ENCODE data around the gene FGD6. TPM values are rescaled to one million over a fixed set of nuclear protein-coding genes. Genes with fewer than 3 reads are reported as not detected.
"Not testable (repeated sequence)": the region's sequence is repeated elsewhere in the genome, so short reads cannot be mapped to it uniquely, and the experiment has no call there.

Gene FGD6
- total and polyA plus RNA-seq, 2 of the 4 experiments (the other 2 are of a cell fraction) = 2.6 to 9.5 TPM

DNA sequence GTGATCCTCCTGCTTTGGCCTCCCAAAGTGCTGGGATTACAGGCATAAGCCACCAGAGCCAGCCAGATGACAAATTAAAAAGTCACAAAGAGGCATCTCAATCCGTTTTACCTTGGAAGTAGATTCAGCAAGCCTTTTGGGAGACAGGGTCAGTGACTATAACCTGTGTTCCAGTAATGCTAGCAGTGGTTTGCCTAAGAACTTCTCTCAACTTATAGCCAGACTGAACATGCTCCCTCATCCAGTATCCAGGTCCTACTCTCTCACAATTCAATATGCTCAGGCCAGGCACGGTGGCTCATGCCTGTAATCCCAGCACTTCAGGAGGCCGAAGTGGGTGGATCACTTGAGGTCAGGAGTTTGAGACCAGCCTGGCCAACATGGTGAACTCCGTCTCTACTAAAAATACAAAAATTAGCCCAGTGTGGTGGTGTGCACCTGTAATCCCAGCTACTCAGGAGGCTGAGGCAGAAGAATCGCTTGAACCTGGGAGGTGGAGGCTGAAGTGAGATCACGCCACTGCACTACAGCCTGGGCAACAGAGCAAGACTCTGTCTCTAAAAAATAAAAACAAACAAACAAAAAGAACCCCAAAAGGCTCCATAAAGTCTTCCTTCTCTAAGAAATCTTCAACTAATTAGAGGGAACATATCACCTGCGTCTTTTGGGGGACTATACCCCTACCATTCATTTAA, 20.2 kb downstream of the FGD6 start:
- H3K4me2 ChIP-seq (ENCODE audit: low read depth, low read length); CTCF ChIA-PET; H2AK9ac ChIP-seq (replicated peaks; ENCODE audit: low read depth, low read length, poor library complexity): not testable (repeated sequence)

More for the DNA sequence above, 20.2 kb downstream of the FGD6 start:
- H2BK20ac ChIP-seq (ENCODE audit: low read depth, low read length); H3K4me1 ChIP-seq (ENCODE audit: control insufficient read depth, insufficient read depth, low read length); H4K8ac ChIP-seq (ENCODE audit: low read depth in 2 of 2, low read length in 2 of 2); intact Hi-C loops (cut with micrococcal nuclease); H2AK5ac ChIP-seq (ENCODE audit: low read depth, low read length); H3K27me3 ChIP-seq (ENCODE audit: control insufficient read depth, insufficient read depth, low read length); H4K20me1 ChIP-seq (ENCODE audit: insufficient read depth, low read length); H3K18ac ChIP-seq (ENCODE audit: low read depth, low read length); ATAC-seq (ENCODE audit: low read depth); H3K27ac ChIP-seq (ENCODE audit: insufficient read depth, low read length); dilution Hi-C loops (cut with HindIII; ENCODE audit: low sequenced_read_pairs, unreplicated experiment); H4K91ac ChIP-seq (ENCODE audit: insufficient read depth, low read depth, low read length); DNase-seq; H4K5ac ChIP-seq (ENCODE audit: low read depth, low read length); H3K9ac ChIP-seq (ENCODE audit: low read depth, low read length); in situ Hi-C loops (cut with MboI; ENCODE audit: low sequenced_read_pairs); H2AFZ ChIP-seq (replicated peaks; ENCODE audit: low read length, poor library complexity); H3K23ac ChIP-seq (ENCODE audit: low read depth, low read length); H3K4me3 ChIP-seq (ENCODE audit: insufficient read depth, low read depth, low read length); H3K4ac ChIP-seq (ENCODE audit: low read depth, low read length); H3K36me3 ChIP-seq (ENCODE audit: control insufficient read depth, insufficient read depth, low read length); H3K56ac ChIP-seq (ENCODE audit: extremely low read depth, insufficient read depth, low read length); H3K9me1 ChIP-seq (ENCODE audit: insufficient read depth, low read length); H2BK15ac ChIP-seq (ENCODE audit: low read depth, low read length); BruUV-seq (replicated peaks); H3K9me3 ChIP-seq (ENCODE audit: control insufficient read depth, insufficient read depth, low read length); H2BK120ac ChIP-seq (ENCODE audit: low read depth, low read length); H3K14ac ChIP-seq (replicated peaks; ENCODE audit: low read depth, low read length); H2BK5ac ChIP-seq (ENCODE audit: low read depth, low read length, poor library complexity, severe bottlenecking): not testable (repeated sequence)
- POLR2A ChIA-PET (ENCODE audit: unreplicated experiment) = interaction anchor here (0.7 kb wide), 1 partner anchor 124 kb away, joined by 7 read pairs; the partner anchor contains the start of gene NR2C1
- WGBS, 2 experiments (ENCODE audit: extremely low coverage in 2 of 2, insufficient read length in 1 of 2) = 80% methylated on average over 1 of the region's 7 CpGs; no CpG with 5 or more reads in 1 of the 2 experiments
- peaks cover 5 to 16% of the 10 kb centered on the region in 2 experiments; a peak in 2 of 4 replicates for H3K79me1 ChIP-seq (ENCODE audit: low read depth in 1 of 2, low read length in 2 of 2)

All from IMR-90 (cell line).